Thyroid gland (tissue), 4 donors: ENCODE data around the gene LMTK3.

ENCODE experiments used
- CTCF ChIP-seq, 6 experiments: fragments of 200-600 bp in 3 of 6; fragments of 450-650 bp in 3 of 6; sonication (generic) in 3 of 6; IDR thresholded peaks; one replicate each; pipeline ENCODE4 v1.5.1; 2016 to 2019; ENCODE audit warnings: antibody characterized with exemption in 6 of 6, mild to moderate bottlenecking in 2 of 6, inconsistent platforms in 1 of 6, moderate library complexity in 1 of 6
- POLR2A ChIP-seq, 2 donors: fragments of 450-650 bp; IDR thresholded peaks; one replicate each; pipeline ENCODE4 v1.6.1; 2017; ENCODE audit warnings: antibody characterized with exemption in 2 of 2, mild to moderate bottlenecking in 2 of 2, moderate library complexity in 1 of 2

- no peak for TF ChIP-seq POLR2A (IDR thresholded peaks at IDR 0.05)
- no peak for TF ChIP-seq CTCF (IDR thresholded peaks at IDR 0.05)
Measured at GRCh38 chr19:48497728-48498594, 13.7 kb downstream of the LMTK3 start.
